Measurements from ENCODE around the gene CAMK2N1. TPM values are rescaled to one million over a fixed set of nuclear protein-coding genes. Genes with fewer than 3 reads are reported as not detected.

CAMK2N1 gene
- total RNA-seq, 4 donors from 2014 or later: 74.3 to 126 (median 85.9) TPM

DNA sequence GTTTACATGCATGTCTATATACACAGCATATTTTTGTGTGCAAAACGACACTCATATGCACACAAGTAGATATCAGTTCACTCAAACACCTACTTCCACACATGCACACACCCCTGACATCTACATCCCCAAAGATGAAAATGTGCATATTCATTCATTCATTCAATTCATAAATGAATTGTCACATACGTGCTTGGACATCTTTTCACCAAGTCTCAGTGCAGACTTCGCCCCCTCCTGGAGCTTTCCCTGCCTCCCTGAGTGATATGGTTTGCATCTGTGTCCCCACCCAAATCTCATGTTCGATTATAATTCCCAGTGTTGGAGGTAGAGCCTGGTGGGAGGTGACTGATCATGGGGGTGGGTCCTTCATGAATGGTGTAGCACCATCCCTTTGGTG is 53.1 kb downstream of the CAMK2N1 start:
- no peak overlapping the region for H3K27ac ChIP-seq
- H3K9me3 ChIP-seq: no peaks in the 10 kb centered on the region
- intact Hi-C loops (cut with DNase I; ENCODE audit: low total_unique reads) (no loop called here), in situ Hi-C loops (cut with MboI; ENCODE audit: low pct_ligation_motif_present in 1 of 4, low pct_unique_long_range_greater_than_20kb in 1 of 4, low sequenced_read_pairs in 3 of 4) (loop anchor here in 1 of 4 donors (10.0 kb wide), 1 partner anchor 62 kb away; no protein-coding TSS in a partner anchor)
- DNase-seq: no peak
- WGBS, 2 donors (ENCODE audit: low coverage in 1 of 2): 78 to 82% methylated on average over 3 to 4 of the region's 4 CpGs
- H3K4me3 ChIP-seq: no peak overlapping the region
- peaks cover 16% of the 10 kb centered on the region for H3K27me3 ChIP-seq
- no peaks in the 10 kb centered on the region for H3K36me3 ChIP-seq
- H3K4me1 ChIP-seq: peaks cover 0 to 3% (median 0%) of the 10 kb centered on the region in 4 donors
- TF ChIP-seq POLR2A (IDR thresholded peaks at IDR 0.05): no peak
- TF ChIP-seq EP300 (IDR thresholded peaks at IDR 0.05; ENCODE audit: low read depth): no peak
- TF ChIP-seq, protein P1, sequence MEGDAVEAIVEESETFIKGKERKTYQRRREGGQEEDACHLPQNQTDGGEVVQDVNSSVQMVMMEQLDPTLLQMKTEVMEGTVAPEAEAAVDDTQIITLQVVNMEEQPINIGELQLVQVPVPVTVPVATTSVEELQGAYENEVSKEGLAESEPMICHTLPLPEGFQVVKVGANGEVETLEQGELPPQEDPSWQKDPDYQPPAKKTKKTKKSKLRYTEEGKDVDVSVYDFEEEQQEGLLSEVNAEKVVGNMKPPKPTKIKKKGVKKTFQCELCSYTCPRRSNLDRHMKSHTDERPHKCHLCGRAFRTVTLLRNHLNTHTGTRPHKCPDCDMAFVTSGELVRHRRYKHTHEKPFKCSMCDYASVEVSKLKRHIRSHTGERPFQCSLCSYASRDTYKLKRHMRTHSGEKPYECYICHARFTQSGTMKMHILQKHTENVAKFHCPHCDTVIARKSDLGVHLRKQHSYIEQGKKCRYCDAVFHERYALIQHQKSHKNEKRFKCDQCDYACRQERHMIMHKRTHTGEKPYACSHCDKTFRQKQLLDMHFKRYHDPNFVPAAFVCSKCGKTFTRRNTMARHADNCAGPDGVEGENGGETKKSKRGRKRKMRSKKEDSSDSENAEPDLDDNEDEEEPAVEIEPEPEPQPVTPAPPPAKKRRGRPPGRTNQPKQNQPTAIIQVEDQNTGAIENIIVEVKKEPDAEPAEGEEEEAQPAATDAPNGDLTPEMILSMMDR (IDR thresholded peaks at IDR 0.05): no peak
- TF ChIP-seq POLR2AphosphoS5 (IDR thresholded peaks at IDR 0.05): no peak

Other genes starting within 250 kb of the CAMK2N1 start
- not detected for gene VWA5B1, start 195.3 kb downstream of the CAMK2N1 start, total RNA-seq
- gene MUL1, start 21.9 kb upstream of the CAMK2N1 start, total RNA-seq: 10 to 100 TPM; 21.9 to 53.9 (median 43.9) TPM
- gene FAM43B, start 66.4 kb upstream of the CAMK2N1 start, total RNA-seq: not detected
- gene CDA, start 102.9 kb upstream of the CAMK2N1 start, total RNA-seq: 10 to 100 TPM in 3 of 4 donors, not detected in 1; 39.7 to 50.5 (median 43.1) TPM
- gene PINK1, start 147.2 kb upstream of the CAMK2N1 start, total RNA-seq: 100 to 1,000 TPM; 122 to 235 (median 192) TPM
- gene DDOST, start 175.2 kb upstream of the CAMK2N1 start, total RNA-seq: 100 to 1,000 TPM in 3 of 4 donors, 10 to 100 TPM in 1; 70.3 to 157 (median 105) TPM
- 10 to 100 TPM in 1 of 4 donors, under 1 TPM in 2, not detected in 1; 0.27 to 21.1 (median 0.79) TPM for gene KIF17, start 231.8 kb upstream of the CAMK2N1 start, total RNA-seq
- gene SH2D5, start 246.5 kb upstream of the CAMK2N1 start, total RNA-seq: under 1 TPM in 1 of 4 donors, not detected in 3; 0.37 TPM

Data from transverse colon (tissue), 4 donors.